Posterior cingulate gyrus (tissue), 11 donors: ENCODE data around the gene EXD3.

Source experiments
- DNase-seq, 10 donors: peaks; one replicate each; pipeline versions ENCODE4 v3.0.0 to v3.0.0-alpha.2; 2020 to 2021; ENCODE audit warnings: mixed read lengths in 3 of 10
- intact Hi-C: fragments of 100-400 bp; cut with DNase I; formaldehyde crosslinking; loops from one replicate; pipeline ENCODE4 v1.15.1; 2023

The EXD3 gene

DNA sequence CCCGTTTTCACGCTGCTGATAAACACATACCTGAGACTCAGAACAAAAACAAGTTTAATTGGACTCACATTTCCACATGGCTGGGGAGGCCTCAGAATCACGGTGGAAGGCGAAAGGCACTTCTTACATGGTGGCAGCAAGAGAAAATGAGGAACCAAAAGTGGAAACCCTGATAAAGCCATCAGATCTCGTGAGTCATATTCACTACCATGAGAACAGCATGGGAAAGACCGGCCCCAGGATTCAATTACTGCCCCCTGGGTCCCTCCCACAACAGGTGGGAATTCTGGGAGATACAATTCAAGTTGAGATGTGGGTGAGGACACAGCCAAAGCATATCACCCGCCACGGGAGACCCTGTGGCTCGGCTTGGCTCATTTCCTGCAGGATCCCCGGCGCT is 20.2 kb downstream of the EXD3 start:
- no peak for DNase-seq
- intact Hi-C loops = no loop called here

DNA sequence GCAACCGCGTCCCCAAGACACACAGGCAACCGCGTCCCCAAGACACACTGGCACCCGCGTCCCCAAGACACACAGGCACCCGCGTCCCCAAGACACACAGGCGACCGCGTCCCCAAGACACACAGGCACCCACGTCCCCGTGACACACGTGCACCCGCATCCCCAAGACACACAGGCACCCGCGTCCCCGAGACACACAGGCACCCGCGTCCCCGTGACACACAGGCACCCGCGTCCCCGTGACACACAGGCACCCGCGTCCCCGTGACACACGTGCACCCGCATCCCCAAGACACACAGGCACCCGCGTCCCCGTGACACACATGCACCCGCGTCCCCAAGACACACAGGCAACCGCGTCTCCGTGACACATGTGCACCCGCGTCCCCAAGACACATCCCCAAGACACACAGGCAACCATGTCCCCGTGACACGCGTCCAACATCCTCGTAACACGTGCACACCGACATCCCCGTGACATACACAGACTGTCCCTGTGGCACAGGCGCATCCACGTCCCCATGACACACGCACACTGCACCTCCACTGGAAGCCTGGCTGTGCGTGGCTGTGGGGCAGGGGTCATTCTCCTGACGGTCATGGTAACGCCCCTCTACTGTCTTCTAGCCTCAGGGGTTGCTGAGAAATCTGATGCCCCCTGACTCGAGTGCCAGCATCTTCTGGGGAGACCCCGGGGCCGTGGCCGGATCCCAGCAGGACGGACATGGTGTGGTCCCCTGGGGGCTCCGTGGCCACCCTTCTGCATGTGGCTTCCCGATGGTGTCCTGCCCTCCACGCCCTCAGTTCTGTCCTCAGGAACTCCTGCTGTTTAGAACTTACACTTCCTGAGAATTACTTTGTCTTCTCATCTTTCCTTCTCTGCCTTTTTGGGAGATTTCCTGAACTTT is 24.1 kb downstream of the EXD3 start:
- peak in 4 of 10 donors; percentile 21 to 79 (median 70) for DNase-seq
- intact Hi-C loops = no loop called here

DNA sequence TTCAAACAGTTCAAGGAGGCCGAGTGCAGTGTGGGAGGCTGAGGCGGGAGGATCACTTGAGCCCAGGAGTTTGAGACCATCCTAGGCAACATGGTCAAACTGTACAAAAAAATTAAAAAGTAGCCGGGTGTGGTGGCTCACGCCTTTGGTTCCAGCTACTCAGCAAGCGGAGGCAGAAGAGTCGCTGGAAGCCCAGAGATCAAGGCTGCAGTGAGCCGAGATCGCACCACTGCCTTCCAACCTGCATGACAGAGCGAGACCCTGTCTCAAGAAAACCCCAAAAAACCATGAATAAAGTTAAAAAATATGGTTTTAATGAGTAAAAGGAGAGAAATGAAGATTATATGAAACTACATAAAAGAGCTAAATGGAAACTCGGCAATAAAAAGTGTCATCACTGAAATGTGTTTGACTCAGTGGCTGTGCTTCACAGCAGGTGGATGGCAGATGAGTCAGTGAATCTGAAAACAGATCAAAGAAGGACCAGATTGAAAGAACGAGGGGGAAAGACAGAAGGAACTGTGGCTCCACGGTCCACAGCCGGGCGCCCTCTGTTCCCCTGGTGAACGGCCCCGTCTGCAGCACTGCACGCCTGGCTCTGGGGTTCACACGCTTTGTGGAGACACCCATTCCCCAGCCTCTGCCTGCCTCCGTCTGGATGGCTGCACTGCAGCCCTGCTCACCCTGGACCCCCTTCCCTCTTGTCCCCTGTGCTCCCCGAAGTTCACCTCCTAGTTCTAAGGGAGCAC is 25.1 kb downstream of the EXD3 start:
- intact Hi-C loops = no loop called here
- peak in 4 of 10 donors; percentile 4 to 77 (median 42) for DNase-seq

DNA sequence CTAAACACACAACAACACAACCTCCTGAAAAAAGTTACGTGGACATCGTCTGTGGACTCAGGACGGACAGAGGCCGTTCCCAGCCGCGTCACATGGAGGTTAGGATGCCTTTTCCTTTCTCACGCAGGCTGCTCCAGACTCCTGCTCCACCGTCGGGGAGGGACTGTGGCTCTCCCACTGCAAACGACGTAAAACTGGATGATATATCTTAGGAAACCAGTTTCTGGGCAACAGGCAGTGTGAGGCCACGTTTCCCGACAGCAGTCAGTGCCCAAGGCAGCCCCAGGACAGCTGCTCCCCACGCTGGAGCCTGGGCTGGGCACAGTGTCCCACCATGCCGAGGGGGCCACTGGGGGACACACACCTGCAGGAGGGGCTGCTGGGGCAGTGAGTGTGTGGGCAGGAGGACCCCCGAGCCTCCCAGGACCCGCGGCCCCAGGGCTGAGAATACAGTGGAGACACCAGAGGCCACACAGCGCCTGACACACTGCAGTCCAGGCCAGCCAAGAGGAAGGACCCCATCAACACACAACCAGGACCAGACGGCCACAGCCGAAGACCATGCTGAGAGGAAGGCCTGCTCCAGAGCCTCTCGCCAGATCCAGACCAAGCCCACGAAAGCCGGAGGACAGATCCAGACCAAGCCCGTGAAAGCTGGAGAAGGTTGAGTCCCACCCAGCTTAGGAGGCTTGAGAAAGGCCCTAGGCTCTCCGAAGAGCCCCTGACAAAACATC is 26.2 kb downstream of the EXD3 start:
- intact Hi-C loops = no loop called here
- peak in 3 of 10 donors; percentile 53 to 77 (median 72) for DNase-seq

DNA sequence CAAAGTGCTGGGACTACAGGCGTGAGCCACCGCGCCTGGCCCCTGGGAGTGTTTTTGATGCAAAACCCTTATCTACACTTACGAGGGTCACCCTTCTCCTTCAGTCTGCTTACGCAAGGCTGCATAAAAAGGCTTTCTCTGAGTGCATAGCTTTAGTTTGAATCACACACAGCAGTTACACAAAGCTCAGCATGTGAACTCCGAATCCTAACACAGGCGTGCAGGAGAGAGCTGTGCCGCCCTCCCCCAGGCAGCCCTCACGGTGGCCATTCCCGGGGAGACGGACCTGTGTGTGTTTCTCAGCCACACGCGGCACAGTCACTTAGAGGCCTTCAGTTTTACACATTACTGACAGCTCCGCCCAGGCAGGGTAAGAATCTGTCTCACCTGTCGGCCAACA is 26.7 kb downstream of the EXD3 start:
- no peak for DNase-seq
- intact Hi-C loops = no loop called here

DNA sequence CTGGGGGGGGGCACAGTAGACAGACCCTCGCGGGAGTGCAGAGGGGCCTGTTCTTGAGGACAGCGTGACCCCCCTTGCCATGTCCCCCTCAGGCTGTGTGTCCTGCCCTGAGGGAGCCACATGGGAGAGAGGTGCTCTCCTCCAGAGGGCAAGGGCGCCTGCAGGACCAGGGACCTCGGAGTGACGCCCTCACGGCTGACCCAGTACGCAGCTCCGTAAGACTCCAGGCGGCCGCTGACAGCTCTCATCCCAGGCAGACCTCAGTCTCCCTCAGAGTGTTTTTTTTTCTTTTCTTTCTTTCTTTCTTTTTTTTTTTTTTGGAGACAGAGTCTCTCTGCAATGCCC is 27.3 kb downstream of the EXD3 start:
- intact Hi-C loops = no loop called here
- DNase-seq = no peak

DNA sequence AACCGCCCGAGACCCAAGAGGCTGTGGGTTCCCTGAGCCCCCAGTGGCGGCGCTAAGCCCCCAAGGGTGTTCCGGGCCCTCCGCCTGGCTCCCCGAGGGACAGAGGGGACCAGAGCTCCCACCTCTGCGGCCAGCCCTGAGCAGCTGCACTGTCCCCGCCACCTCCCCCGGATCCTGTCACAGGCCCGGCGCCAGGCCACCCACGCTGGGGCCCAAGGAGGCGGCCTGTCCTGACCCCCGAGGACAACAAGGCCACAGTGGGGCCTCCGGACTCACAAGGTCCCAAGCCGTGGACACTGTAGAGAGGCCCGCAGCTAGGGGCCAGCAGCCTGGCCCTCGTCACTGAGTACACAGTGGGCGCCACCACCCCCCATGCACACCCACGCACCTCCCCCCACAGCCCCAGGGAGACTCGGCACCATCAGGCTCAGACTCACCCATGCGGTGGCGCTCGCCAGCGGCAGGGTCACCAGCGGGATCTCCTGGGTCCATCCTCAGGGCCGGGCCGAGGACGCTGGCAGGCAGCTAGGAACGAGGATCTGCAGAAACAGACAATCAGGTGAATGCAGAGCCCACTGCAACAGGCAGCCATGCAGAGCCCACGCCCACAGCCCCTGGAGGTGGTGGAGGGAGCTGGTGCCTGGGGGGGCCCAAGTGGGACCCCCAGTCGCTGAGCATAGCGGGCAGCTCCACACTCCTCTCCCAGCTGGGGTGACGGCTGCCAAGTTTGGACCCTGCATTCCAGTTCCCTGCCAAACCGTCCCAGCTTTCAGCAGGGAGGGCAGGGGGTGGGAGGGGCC is 27.9 kb downstream of the EXD3 start:
- no peak for DNase-seq
- intact Hi-C loops = no loop called here

DNA sequence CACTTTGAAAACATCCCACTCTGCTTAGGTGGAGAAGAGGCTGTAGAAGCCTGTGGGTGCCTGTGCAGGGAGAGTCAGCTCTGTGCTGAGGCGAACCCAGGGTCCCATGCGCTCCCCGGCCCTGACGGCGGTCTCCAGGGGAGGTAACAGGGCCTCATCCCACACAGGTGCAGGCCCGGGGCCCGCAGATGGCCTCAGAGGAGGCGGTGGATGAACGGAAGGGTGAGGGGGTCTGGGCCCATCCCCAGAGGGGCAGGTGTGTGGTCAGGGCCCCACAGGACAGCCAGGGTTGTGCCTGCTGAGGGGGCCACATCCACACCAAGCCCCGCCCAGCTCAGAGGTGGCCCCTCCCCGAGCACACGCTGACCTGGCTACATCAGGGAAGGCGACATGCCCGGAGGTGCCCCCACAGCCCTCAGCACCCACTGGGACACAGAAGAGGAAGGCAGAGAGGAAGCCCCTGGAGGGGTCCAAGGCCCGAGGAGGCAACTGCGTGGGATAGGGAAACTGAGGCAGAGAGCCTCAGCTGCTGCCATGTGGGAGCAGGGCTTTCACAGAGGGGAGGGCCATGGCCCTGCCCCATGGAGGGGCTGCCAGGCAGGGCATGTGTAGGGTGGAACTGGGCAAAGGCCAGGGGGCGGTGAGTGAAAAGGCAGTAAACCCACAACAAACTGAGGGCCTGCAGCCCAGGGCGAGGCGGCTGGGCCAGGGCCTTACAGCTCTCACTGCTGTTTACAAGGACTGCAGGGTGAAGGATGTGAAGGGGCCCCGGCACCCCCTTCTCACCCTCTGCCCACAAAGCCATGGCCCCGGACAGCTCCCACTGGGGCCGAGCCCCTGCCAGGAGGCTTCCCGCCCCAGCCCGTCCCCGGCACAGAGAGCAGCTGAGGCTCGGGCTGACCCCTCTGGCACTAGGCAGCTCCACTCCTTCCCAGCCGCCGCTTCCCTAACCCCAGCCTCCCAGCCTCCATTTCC is 29.5 kb downstream of the EXD3 start:
- intact Hi-C loops = no loop called here
- DNase-seq = no peak

DNA sequence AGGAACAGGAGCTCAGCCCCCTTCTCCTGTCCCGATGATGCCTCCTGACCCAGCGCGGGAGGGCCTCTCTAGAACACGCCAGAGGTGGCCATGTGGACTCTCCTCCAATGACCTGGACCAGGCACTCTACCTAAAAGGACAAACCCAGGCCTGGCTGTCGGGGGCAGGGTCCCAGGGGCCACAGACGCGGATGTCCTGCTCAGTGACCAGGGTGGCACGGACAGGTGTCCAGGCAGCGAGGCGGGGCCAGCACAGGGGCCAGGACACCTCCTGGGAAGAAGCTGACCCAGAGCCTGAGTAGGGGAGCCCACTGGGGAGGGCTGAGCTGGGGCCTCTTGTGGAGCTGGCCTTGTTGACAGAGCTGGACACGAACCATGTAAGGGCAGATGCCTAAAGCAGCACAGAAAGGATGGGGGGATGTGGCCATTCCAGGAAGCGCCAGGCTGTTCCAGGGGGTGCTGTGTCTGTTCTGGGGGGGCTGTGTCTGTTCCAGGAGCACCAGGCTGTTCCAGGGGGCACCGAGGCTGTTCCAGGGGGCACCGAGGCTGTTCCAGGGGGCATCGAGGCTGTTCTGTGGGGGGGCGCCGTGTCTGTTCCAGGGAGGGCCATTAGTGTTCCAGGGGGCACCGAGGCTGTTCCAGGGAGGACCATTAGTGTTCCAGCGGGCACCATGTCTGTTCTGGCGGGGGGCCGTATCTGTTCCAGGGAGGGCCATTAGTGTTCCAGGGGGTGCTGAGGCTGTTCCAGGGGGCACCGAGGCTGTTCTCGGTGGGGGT is 30.5 kb downstream of the EXD3 start:
- no peak for DNase-seq
- intact Hi-C loops = no loop called here

DNA sequence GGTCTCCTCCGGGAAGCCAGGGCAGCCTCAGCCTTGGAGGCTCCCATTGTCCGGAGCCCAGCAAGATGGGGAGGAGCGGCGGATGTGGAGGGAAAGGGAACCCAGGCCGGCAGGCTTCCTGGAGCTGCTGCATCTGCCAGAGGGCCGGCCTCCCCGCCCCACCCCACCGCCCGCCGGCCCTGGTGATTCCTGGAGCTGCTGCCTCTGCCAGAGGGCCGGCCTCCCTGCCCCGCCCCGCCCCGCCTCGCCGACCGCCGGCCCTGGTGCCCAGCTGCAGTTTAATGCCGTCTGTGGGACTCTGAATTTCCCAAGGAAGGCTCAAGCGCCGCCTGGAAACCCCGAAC is 31.6 kb downstream of the EXD3 start:
- intact Hi-C loops = no loop called here
- DNase-seq = no peak

DNA sequence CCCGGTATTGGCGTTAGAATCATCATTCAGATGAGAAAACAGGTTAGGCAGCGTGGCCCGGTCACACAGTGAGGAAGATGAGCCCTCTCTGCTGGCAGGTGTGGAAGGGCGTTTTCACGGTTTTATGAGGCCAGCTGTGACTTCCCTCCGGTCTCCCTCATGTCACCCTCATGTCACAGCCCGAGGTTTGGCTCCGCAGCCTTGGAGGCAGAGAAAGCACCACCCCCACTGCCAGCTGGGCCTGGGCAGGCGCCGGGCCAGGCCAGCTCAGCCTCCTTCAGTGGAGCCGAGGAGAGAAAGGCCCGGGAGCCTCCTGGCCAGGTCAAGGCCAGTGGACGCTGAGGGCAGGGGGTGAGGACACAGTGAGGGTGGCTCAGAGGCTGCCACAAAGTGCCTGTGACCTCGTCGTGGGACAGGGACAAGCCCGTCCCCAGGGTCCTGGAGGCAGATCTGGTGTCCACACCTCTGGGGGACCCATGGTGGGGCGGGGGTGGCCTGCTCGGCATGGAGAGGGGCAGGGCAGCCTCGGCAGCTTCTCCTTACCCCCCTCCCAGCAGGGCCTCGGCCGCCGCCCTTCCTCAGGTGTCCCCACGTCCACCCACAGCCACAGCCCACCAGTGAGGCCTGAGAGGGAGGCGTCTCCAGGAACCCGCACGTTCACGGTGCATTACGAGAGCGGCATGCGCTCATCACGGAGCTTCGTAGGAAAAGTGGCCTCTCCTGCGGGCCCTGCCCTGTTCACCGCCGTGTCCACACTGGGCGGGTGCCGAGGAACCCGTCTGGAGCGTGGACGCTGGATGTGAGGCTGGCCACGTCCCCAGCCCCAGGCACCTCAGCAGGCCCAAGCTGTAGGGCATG is 32.2 kb downstream of the EXD3 start:
- DNase-seq = peak in 7 of 10 donors; percentile 21 to 92 (median 44)
- intact Hi-C loops = no loop called here

DNA sequence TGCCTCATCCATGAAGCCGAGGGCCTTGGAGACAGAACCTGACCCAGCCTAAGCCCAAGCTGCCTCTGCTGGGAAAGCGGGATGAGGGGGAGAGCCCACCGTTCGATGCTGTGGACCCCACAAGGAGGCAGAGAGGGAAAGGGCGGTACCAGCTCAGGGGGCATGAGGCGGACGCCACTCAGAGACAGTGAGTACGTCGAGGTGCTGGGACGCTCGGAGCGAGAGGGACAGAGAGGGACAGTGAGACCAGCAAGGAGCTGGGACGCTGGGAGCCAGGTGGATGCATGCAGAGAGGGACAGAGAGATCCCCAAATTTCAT is 33.6 kb downstream of the EXD3 start:
- intact Hi-C loops = no loop called here
- DNase-seq = no peak

DNA sequence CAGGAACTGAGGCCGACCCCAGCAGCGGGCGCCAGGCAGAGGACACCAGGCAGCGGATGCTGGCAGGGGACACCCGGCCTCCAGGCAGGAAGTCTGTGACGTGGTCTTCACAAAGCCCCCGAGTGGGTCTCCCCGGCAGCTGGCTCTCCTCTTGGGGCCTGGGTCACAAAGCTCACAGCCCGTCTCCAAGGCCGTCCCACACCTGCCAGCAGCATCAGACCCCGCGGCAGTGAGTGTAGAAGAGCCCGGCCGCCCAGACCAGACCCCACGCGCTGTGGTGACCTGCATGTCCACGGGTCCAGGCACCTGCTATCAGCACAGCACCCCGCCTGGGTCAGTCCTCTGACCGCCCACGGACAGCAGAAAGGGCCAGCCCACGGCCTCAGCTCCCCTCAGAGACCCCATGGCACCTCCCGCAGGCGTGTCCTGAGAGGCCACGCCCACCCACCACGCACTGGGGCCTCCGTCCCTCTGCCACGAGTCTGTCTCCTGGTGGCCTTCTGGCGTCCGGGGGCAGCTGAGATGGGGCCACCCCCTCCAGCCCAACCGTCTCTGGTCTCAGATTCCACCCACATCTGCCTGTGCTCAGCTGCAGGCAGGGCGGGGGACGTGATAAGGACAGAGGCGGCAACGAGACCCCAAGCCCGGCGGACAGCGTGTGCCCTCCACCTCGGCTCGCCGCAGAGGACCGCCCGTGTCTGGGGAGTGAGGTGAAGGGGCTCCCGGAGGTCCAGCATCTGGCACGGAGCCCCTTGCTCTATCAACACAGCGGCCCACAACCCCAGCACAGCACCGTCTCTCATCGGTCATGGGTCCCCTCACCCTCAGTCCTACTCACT is 34.2 kb downstream of the EXD3 start:
- DNase-seq = no peak
- intact Hi-C loops = no loop called here

DNA sequence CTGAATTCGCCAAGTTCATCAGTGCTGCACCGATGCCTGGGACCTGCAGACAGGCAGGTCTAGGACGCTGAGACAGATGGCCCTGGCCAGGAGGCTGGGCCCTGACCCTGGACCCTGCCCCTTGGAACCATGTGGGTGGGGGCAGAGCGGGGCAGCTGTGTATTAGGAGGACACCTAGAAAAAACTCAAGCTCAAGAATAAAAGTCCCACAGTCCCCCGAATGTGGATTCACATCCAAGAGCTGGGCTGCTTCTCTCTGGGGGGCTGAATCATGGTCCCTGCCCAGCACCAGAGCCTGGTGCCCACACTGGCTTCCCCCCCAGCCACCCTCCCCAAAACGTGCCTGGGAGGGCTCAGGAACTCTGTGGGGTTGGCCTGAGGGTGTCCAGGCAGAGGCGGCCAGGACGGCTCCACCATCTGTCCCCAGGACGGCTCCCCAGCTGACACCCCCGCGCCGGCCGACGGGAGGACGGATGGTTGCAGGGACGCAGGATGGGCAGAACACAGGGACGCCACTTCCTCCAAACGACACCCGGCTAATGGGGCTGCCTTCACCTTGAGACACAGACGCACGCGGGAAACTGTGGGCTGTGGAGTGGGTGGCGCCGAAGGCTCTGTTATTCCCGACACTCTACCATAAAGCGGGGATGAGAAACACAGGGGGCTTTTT is 34.9 kb downstream of the EXD3 start:
- intact Hi-C loops = no loop called here

DNA sequence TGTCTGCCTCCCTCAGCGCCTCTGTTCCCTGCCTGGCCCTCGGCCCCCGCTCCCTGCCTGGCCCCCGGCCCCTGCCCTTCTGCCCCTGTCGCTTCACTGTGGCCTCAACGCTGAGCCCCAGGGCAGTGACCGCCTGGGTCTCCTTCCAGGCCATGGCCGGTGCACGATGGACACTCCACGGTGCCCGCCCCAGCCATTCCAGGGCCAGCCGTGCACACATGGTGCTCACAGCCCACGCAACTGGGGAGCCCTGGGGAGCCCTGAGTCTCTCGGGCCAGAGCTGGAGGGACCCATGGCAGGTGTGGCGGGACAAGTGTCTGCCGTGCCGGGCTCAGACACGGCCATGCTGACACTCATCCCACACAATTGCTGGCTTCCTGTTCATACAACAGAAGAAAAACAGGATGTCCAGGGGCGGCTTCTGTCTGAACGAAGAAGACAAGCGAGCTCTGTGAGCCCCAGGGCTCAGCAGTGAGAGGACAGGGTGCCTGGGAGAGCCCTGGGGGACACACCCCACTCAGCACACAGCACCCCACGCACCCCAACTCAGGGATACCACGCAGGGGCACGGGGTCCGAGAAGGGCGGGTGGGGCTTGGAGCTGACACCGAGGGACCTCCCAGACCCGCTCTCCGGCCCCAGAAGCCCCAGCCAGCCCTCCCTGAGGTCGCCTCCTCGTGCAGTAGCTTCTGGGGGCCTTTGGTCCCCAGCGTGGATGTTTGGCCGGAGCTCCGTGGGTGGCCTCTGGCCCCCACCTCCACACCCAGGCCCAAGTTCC is 35.7 kb downstream of the EXD3 start:
- no peak for DNase-seq
- intact Hi-C loops = no loop called here

More for the DNA sequence above, 34.9 kb downstream of the EXD3 start:
- DNase-seq = no peak
